Measurements from ENCODE around the gene SMIM44. TPM values are rescaled to one million over a fixed set of nuclear protein-coding genes. Genes with fewer than 3 reads are reported as not detected.
A peak's percentile ranks its signal among the peaks of the same experiment; 100 is the strongest.

Gene SMIM44
- total RNA-seq, 1 donor from 2014 or later = not detected

DNA sequence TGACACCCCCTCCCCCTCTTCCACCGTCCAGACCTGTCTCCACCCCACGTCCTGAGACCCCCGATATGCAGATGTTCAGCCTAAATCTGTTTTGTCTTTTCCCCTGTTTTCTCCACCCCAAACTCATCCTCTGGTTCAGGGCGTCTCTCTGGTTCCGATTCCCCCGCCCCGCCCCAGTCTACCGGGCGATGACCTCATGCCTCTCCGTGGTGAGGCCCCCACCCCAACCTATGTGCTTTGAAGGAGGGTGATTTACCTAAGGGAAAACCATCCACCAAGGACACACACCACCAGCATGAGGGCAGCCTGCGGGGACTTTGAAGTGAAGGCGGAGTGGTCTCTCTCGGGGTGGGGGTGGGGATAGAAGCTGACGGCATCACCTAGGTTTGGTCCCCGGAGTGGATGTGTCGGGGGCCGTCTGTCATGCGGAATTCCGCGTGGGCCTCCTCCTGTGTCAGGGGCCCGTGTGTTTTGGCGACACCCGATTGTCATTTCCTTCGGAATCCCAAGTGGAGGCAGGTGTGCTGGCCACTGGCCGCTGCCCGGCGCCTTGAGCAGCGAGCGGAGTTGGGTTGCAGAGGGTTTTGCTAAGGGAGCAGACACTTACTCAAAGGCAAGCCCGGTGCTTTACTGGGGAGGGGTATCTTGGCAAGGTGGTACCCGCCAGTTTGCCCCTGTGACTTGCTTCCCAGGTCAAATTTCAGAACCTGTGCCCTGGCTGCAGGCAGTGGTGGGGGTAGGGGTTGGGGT, 24.3 kb upstream of the SMIM44 start:
- peaks cover 32% of the 10 kb centered on the region for H3K4me1 Mint-ChIP-seq
- Histone ChIP-seq H4K20me1 (ENCODE audit: low read depth) (peaks cover 60% of the 10 kb centered on the region), H3K36me3 (no peaks in the 10 kb centered on the region), H3K4me3 (peak overlapping the region; percentile 99), H3F3A (ENCODE audit: low read depth) (peaks cover 8% of the 10 kb centered on the region), H3K9ac (peak overlapping the region; percentile 82), H3K27me3 (no peaks in the 10 kb centered on the region), H2AFZ (replicated peaks) (no peak overlapping the region), H3K27ac (no peak overlapping the region), H3K9me3 (ENCODE audit: low read depth) (no peaks in the 10 kb centered on the region), H3K4me1 (peaks cover 12% of the 10 kb centered on the region), H3K4me2 (peak overlapping the region; percentile 96), H3K79me2 (ENCODE audit: low read depth) (peaks cover 62% of the 10 kb centered on the region)
- peaks cover 10% of the 10 kb centered on the region for H3K36me3 Mint-ChIP-seq
- peaks cover 10% of the 10 kb centered on the region for H3K27me3 Mint-ChIP-seq (ENCODE audit: insufficient read depth, low read depth)
- peak overlapping the region; percentile 72 for H3K27ac Mint-ChIP-seq
- peak overlapping the region; percentile 95 for H3K4me3 Mint-ChIP-seq
- DNase-seq (ENCODE audit: low spot score) = peak; percentile 41
- no peaks in the 10 kb centered on the region for H3K9me3 Mint-ChIP-seq
- TF ChIP-seq EZH2phosphoT487 (IDR thresholded peaks at IDR 0.05) (no peak), EZH2 (IDR thresholded peaks at IDR 0.05) (no peak)
- TF ChIP-seq, protein P1, sequence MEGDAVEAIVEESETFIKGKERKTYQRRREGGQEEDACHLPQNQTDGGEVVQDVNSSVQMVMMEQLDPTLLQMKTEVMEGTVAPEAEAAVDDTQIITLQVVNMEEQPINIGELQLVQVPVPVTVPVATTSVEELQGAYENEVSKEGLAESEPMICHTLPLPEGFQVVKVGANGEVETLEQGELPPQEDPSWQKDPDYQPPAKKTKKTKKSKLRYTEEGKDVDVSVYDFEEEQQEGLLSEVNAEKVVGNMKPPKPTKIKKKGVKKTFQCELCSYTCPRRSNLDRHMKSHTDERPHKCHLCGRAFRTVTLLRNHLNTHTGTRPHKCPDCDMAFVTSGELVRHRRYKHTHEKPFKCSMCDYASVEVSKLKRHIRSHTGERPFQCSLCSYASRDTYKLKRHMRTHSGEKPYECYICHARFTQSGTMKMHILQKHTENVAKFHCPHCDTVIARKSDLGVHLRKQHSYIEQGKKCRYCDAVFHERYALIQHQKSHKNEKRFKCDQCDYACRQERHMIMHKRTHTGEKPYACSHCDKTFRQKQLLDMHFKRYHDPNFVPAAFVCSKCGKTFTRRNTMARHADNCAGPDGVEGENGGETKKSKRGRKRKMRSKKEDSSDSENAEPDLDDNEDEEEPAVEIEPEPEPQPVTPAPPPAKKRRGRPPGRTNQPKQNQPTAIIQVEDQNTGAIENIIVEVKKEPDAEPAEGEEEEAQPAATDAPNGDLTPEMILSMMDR (IDR thresholded peaks at IDR 0.05) = no peak

DNA sequence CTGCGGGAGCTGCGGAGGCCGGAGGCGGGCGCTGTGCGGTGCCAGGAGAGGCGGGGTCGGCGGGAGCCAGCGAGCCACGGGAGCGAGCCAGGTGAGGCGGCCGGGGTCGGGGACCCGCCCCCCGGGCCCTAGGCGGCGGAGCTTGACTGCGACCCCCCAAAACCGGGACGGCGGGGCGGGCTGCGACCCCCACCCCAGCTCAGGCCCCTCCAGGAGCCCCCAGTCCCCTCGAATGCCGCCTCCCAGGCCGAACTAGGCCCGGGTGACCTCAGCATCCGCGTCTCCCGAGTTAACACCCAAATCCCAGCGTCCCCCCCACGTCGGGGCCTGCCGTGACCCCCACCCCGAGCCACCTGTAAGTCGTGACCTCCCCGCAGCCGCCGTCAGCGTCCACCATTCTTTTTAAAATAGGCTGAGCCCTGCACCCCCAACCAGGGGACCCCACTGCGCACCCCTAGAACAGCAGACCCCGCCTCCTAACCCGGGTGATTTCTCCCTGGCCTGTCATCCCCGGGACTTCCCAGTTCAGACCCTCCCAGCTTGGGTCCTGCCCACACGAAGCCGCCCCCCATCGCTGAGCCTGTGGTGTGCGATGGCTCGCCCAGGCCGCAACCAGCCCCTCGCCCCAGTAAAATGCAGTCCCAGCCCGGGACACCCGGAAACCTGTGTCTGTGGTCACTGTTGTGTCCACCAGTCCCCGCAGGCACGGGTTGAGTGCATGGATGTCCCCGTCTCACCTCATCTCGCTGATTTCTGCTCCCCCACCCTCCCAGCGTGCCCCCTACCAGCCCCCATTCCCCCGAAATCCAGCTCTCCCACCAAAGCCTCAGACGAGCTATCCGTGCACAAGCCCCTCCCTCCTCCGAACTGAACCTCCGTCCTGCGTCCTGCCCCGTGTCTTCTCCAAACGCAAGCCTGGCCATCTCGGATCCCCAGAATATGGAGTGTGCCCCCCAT, 23.4 kb upstream of the SMIM44 start:
- TF ChIP-seq, protein P1 (IDR thresholded peaks at IDR 0.05) = no peak
- no peak for TF ChIP-seq EZH2phosphoT487 (IDR thresholded peaks at IDR 0.05)
- Histone ChIP-seq H3K27ac (no peak overlapping the region), H3K9me3 (ENCODE audit: low read depth) (no peaks in the 10 kb centered on the region), H4K20me1 (ENCODE audit: low read depth) (peaks cover 51% of the 10 kb centered on the region), H3K79me2 (ENCODE audit: low read depth) (peaks cover 53% of the 10 kb centered on the region), H3K4me3 (peak overlapping the region; percentile 99), H2AFZ (replicated peaks) (no peak overlapping the region), H3K4me2 (peak overlapping the region; percentile 96), H3K27me3 (no peaks in the 10 kb centered on the region), H3K9ac (peak overlapping the region; percentile 82), H3F3A (ENCODE audit: low read depth) (peaks cover 8% of the 10 kb centered on the region), H3K4me1 (peaks cover 12% of the 10 kb centered on the region), H3K36me3 (no peaks in the 10 kb centered on the region)
- peaks cover 10% of the 10 kb centered on the region for H3K36me3 Mint-ChIP-seq
- peak overlapping the region; percentile 95 for H3K4me3 Mint-ChIP-seq
- H3K27me3 Mint-ChIP-seq (ENCODE audit: insufficient read depth, low read depth) = peaks cover 10% of the 10 kb centered on the region
- H3K9me3 Mint-ChIP-seq = no peaks in the 10 kb centered on the region
- H3K27ac Mint-ChIP-seq = peak overlapping the region; percentile 72
- peak; percentile 47 for DNase-seq (ENCODE audit: low spot score)
- peaks cover 32% of the 10 kb centered on the region for H3K4me1 Mint-ChIP-seq

DNA sequence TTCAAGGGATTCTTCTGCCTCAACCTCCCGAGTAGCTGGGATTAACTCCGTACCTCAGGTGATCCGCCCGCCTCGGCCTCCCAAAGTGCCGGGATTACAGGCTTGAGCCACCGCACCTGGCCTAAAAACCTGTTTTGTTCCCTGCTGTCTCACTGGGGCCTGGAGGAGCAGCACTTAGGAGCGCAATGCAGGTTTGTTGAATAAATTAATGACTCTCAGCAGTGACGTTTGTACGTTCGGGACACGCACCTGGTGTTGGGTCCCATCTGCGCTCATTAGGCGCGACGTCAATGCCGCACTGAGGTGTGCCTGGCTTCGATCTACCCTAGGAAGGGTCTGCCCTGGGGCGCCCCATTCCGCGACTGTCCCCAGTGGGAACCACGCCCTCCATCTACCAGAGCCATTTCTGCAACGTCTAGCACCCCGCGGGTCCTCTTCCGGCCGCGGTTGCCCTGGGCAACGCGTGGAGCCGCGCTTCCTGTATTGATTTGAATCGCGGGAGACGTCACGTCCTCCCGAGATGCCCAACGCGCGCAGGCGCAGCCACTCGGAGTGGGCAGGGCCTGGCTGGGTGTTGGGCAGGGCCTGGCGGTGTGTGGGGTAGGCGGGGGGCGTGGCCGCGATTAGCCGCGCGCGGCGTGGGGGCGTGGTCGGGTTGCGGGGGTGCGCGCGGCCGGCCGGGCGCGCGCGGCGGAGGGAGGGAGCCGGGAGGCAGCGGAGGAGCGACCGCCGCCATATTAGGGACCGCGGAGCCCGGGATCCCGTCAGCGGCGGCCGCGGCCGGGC, 22.6 kb upstream of the SMIM44 start, which contains the start of gene FZR1:
TSS of gene FZR1 (plus strand) at position 714 of the 786 bp plus-strand sequence. CDS start 16,679 bp downstream, outside the sequence.
- Mint-ChIP-seq H3K4me1 (peaks cover 36% of the 10 kb centered on the region), H3K9me3 (no peaks in the 10 kb centered on the region), H3K27me3 (ENCODE audit: insufficient read depth, low read depth) (peaks cover 10% of the 10 kb centered on the region), H3K4me3 (peak within 1 kb of the TSS; percentile 95), H3K27ac (peak within 1 kb of the TSS; percentile 99), H3K36me3 (peaks cover 10% of the 10 kb centered on the region)
- Histone ChIP-seq H3K9ac (peak within 1 kb of the TSS; percentile 82), H4K20me1 (ENCODE audit: low read depth) (peaks cover 43% of the 10 kb centered on the region), H3K36me3 (no peaks in the 10 kb centered on the region), H3K9me3 (ENCODE audit: low read depth) (no peaks in the 10 kb centered on the region), H3K27me3 (no peaks in the 10 kb centered on the region), H3K4me2 (peak within 1 kb of the TSS; percentile 96), H3K4me3 (peak within 1 kb of the TSS; percentile 99), H3K4me1 (peaks cover 12% of the 10 kb centered on the region), H3K79me2 (ENCODE audit: low read depth) (peaks cover 44% of the 10 kb centered on the region), H3K27ac (no peak within 1 kb of the TSS), H3F3A (ENCODE audit: low read depth) (peaks cover 8% of the 10 kb centered on the region), H2AFZ (replicated peaks) (peak within 1 kb of the TSS; percentile 55)
- TF ChIP-seq EZH2phosphoT487 (IDR thresholded peaks at IDR 0.05) = no peak
- TF ChIP-seq, protein P1 (IDR thresholded peaks at IDR 0.05) = no peak
- no peak for TF ChIP-seq EZH2 (IDR thresholded peaks at IDR 0.05)
- peak; percentile 99 for DNase-seq (ENCODE audit: low spot score)
